Measurements from ENCODE around the gene FAAH.

Gene FAAH

GRCh38 chr1:46422261-46422871 is 28.2 kb downstream of the FAAH start:
- Histone ChIP-seq H3K9me3 (ENCODE audit: low read depth, low read length) (no peaks in the 10 kb centered on the region), H3K27ac (no peak overlapping the region), H3K36me3 (ENCODE audit: insufficient read depth, low read length) (no peaks in the 10 kb centered on the region), H3K9ac (ENCODE audit: insufficient read length) (no peak overlapping the region), H3K4me3 (no peak overlapping the region)
- TF ChIP-seq EZH2 (IDR thresholded peaks at IDR 0.05) (no peak), FOXP2 (optimal IDR thresholded peaks at IDR 0.05; ENCODE audit: control extremely low read depth, extremely low read length, insufficient read depth) (no peak), POLR2AphosphoS5 (IDR thresholded peaks at IDR 0.05; ENCODE audit: borderline replicate concordance, low read depth, low read length) (no peak)
- no peak for DNase-seq (ENCODE audit: low read depth, low spot score)

GRCh38 chr1:46423574-46424240 is 29.6 kb downstream of the FAAH start:
- H3K4me3 ChIP-seq = no peak overlapping the region
- H3K27ac ChIP-seq = no peak overlapping the region
- H3K9ac ChIP-seq (ENCODE audit: insufficient read length) = no peak overlapping the region
- no peaks in the 10 kb centered on the region for H3K9me3 ChIP-seq (ENCODE audit: low read depth, low read length)
- no peaks in the 10 kb centered on the region for H3K36me3 ChIP-seq (ENCODE audit: insufficient read depth, low read length)
- DNase-seq (ENCODE audit: low read depth, low spot score) = no peak
- TF ChIP-seq POLR2AphosphoS5 (IDR thresholded peaks at IDR 0.05; ENCODE audit: borderline replicate concordance, low read depth, low read length) = no peak
- TF ChIP-seq EZH2 (IDR thresholded peaks at IDR 0.05) = no peak
- no peak for TF ChIP-seq FOXP2 (optimal IDR thresholded peaks at IDR 0.05; ENCODE audit: control extremely low read depth, extremely low read length, insufficient read depth)

GRCh38 chr1:46424730-46425129 is 30.6 kb downstream of the FAAH start:
- no peak for TF ChIP-seq POLR2AphosphoS5 (IDR thresholded peaks at IDR 0.05; ENCODE audit: borderline replicate concordance, low read depth, low read length)
- DNase-seq (ENCODE audit: low read depth, low spot score) = no peak
- H3K36me3 ChIP-seq (ENCODE audit: insufficient read depth, low read length) = no peaks in the 10 kb centered on the region
- no peak overlapping the region for H3K4me3 ChIP-seq
- no peak overlapping the region for H3K27ac ChIP-seq
- H3K9ac ChIP-seq (ENCODE audit: insufficient read length) = no peak overlapping the region
- H3K9me3 ChIP-seq (ENCODE audit: low read depth, low read length) = no peaks in the 10 kb centered on the region

GRCh38 chr1:46425726-46426125 is 31.6 kb downstream of the FAAH start:
- no peak for DNase-seq (ENCODE audit: low read depth, low spot score)
- Histone ChIP-seq H3K4me3 (no peak overlapping the region), H3K36me3 (ENCODE audit: insufficient read depth, low read length) (no peaks in the 10 kb centered on the region), H3K9me3 (ENCODE audit: low read depth, low read length) (no peaks in the 10 kb centered on the region), H3K27ac (no peak overlapping the region), H3K9ac (ENCODE audit: insufficient read length) (no peak overlapping the region)
- no peak for TF ChIP-seq POLR2AphosphoS5 (IDR thresholded peaks at IDR 0.05; ENCODE audit: borderline replicate concordance, low read depth, low read length)
- no peak for TF ChIP-seq FOXP2 (optimal IDR thresholded peaks at IDR 0.05; ENCODE audit: control extremely low read depth, extremely low read length, insufficient read depth)
- no peak for TF ChIP-seq EZH2 (IDR thresholded peaks at IDR 0.05)

GRCh38 chr1:46427541-46427940 is 33.4 kb downstream of the FAAH start:
- no peak overlapping the region for H3K4me3 ChIP-seq
- no peak overlapping the region for H3K9ac ChIP-seq (ENCODE audit: insufficient read length)
- H3K9me3 ChIP-seq (ENCODE audit: low read depth, low read length) = no peaks in the 10 kb centered on the region
- TF ChIP-seq POLR2AphosphoS5 (IDR thresholded peaks at IDR 0.05; ENCODE audit: borderline replicate concordance, low read depth, low read length) = no peak
- no peak for TF ChIP-seq FOXP2 (optimal IDR thresholded peaks at IDR 0.05; ENCODE audit: control extremely low read depth, extremely low read length, insufficient read depth)
- TF ChIP-seq EZH2 (IDR thresholded peaks at IDR 0.05) = no peak
- H3K27ac ChIP-seq = no peak overlapping the region
- no peaks in the 10 kb centered on the region for H3K36me3 ChIP-seq (ENCODE audit: insufficient read depth, low read length)
- DNase-seq (ENCODE audit: low read depth, low spot score) = no peak

- no peaks in the 10 kb centered on the region for H3K9me3 ChIP-seq (ENCODE audit: low read depth, low read length)
- no peak overlapping the region for H3K4me3 ChIP-seq
- H3K27ac ChIP-seq = no peak overlapping the region
- TF ChIP-seq POLR2AphosphoS5 (IDR thresholded peaks at IDR 0.05; ENCODE audit: borderline replicate concordance, low read depth, low read length) = no peak
- TF ChIP-seq EZH2 (IDR thresholded peaks at IDR 0.05) = no peak
- TF ChIP-seq FOXP2 (optimal IDR thresholded peaks at IDR 0.05; ENCODE audit: control extremely low read depth, extremely low read length, insufficient read depth) = no peak
- DNase-seq (ENCODE audit: low read depth, low spot score) = no peak
- no peaks in the 10 kb centered on the region for H3K36me3 ChIP-seq (ENCODE audit: insufficient read depth, low read length)
- no peak overlapping the region for H3K9ac ChIP-seq (ENCODE audit: insufficient read length)
Measured at GRCh38 chr1:46429436-46429835, 35.3 kb downstream of the FAAH start.

GRCh38 chr1:46431695-46432094 is 37.6 kb downstream of the FAAH start:
- no peak for DNase-seq (ENCODE audit: low read depth, low spot score)

GRCh38 chr1:46432781-46433327 is 38.7 kb downstream of the FAAH start:
- Histone ChIP-seq H3K36me3 (ENCODE audit: insufficient read depth, low read length) (no peaks in the 10 kb centered on the region), H3K4me3 (no peak overlapping the region), H3K9ac (ENCODE audit: insufficient read length) (no peak overlapping the region), H3K9me3 (ENCODE audit: low read depth, low read length) (no peaks in the 10 kb centered on the region), H3K27ac (no peak overlapping the region)
- no peak for DNase-seq (ENCODE audit: low read depth, low spot score)
- TF ChIP-seq EZH2 (IDR thresholded peaks at IDR 0.05) (no peak), FOXP2 (optimal IDR thresholded peaks at IDR 0.05; ENCODE audit: control extremely low read depth, extremely low read length, insufficient read depth) (no peak), POLR2AphosphoS5 (IDR thresholded peaks at IDR 0.05; ENCODE audit: borderline replicate concordance, low read depth, low read length) (no peak)

More at GRCh38 chr1:46431695-46432094, 37.6 kb downstream of the FAAH start:
- Histone ChIP-seq H3K4me3 (no peak overlapping the region), H3K9ac (ENCODE audit: insufficient read length) (no peak overlapping the region), H3K36me3 (ENCODE audit: insufficient read depth, low read length) (no peaks in the 10 kb centered on the region), H3K27ac (no peak overlapping the region), H3K9me3 (ENCODE audit: low read depth, low read length) (no peaks in the 10 kb centered on the region)
- TF ChIP-seq POLR2AphosphoS5 (IDR thresholded peaks at IDR 0.05; ENCODE audit: borderline replicate concordance, low read depth, low read length) (no peak), EZH2 (IDR thresholded peaks at IDR 0.05) (no peak), FOXP2 (optimal IDR thresholded peaks at IDR 0.05; ENCODE audit: control extremely low read depth, extremely low read length, insufficient read depth) (no peak)

Data from SK-N-MC (cell line).